OCI-LY3 (cell line): ENCODE measurements around the gene AFF2.

Experiments
- EZH2phosphoT487 ChIP-seq: fragments of 200-600 bp; shearing (Covaris generic); IDR thresholded peaks from 2 replicates; pipeline ENCODE4 v1.6.1; 2018; ENCODE audit warnings: antibody characterized with exemption, mixed run types, low read depth
- TF ChIP-seq, protein P1 (sequence below): fragments of 200-600, 300-600 bp; sonication (generic); IDR thresholded peaks from 2 replicates; pipeline ENCODE4 v1.5.1; 2014; ENCODE audit warnings: antibody characterized with exemption, low read length, low read depth

DNA sequence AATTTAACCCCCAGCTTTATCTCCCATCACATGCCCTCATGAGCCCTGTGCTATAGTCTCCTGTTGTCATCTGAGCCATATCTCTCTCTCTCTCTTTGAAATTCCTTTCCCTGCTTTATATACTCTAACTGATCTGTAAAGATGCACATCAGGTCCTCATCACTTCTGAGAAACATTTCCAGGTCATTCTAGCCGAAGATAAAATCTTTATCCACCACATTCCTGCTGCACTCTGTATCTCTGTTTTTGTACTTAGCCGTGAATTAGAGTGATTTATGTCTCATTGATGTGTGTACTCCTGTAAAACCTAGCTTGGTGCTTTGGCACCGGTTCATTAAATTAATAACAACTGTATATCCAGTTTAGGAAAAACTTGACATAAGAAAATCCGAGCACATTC lies 113.2 kb downstream of the AFF2 start:
- TF ChIP-seq, protein P1, sequence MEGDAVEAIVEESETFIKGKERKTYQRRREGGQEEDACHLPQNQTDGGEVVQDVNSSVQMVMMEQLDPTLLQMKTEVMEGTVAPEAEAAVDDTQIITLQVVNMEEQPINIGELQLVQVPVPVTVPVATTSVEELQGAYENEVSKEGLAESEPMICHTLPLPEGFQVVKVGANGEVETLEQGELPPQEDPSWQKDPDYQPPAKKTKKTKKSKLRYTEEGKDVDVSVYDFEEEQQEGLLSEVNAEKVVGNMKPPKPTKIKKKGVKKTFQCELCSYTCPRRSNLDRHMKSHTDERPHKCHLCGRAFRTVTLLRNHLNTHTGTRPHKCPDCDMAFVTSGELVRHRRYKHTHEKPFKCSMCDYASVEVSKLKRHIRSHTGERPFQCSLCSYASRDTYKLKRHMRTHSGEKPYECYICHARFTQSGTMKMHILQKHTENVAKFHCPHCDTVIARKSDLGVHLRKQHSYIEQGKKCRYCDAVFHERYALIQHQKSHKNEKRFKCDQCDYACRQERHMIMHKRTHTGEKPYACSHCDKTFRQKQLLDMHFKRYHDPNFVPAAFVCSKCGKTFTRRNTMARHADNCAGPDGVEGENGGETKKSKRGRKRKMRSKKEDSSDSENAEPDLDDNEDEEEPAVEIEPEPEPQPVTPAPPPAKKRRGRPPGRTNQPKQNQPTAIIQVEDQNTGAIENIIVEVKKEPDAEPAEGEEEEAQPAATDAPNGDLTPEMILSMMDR: no peak
- no peak for TF ChIP-seq EZH2phosphoT487
